K562 (cell line): ENCODE results near the gene MMAB. TPM values are rescaled to one million over a fixed set of nuclear protein-coding genes. Genes with fewer than 3 reads are reported as not detected.

Experiments used
- polyA plus RNA-seq, 8 experiments: library from polyadenylated mRNA; depleted of rRNA in 4 of 8; stranded (reverse) in 5 of 8; unstranded in 3 of 8; fragments of >200 nt; fragmentation: Nextera tagmentation in 2 of 8; fragmentation: Illumina TruSeq in 1 of 8; extraction: Ambion mirVana in 2 of 8; extraction: Trizol in 1 of 8; gene quantifications; 2 replicates each; pipeline versions ENCODE4 v1.2.1 to v1.2.3, GENCODE V29; 2011 to 2014; ENCODE audit warnings: inconsistent platforms in 1 of 8, missing spikeins in 1 of 8
- total RNA-seq, 7 experiments: library from RNA; depleted of rRNA in 6 of 7; stranded (reverse); fragments of >200 nt in 6 of 7; fragmentation: Illumina TruSeq in 2 of 7; extraction: Trizol in 2 of 7; gene quantifications; 2 replicates each; pipeline versions ENCODE4 v1.2.1 to v1.2.3, GENCODE V29; 2011 to 2021; ENCODE audit warnings: low replicate concordance in 1 of 7
- TF ChIP-seq, protein P1 (sequence below), 3 experiments: fragments of 200-800 bp in 1 of 3; fragments of 250-450 bp in 1 of 3; fragments of 450-650 bp in 1 of 3; sonication (Bioruptor Pico) in 1 of 3; sonication (Bioruptor generic) in 1 of 3; formaldehyde crosslinking in 1 of 3; IDR thresholded peaks; 2 replicates each; pipeline versions ENCODE4 v1.6.1 to v1.8.0; 2016 to 2022; ENCODE audit warnings: mild to moderate bottlenecking in 2 of 3, missing genetic modification characterization in 2 of 3, missing compliant biosample characterization in 1 of 3, moderate library complexity in 1 of 3
- TF ChIP-seq, protein P2 (sequence below): fragments of 250-450 bp; sonication (Bioruptor Pico); IDR thresholded peaks from 2 replicates; pipeline ENCODE4 v1.4.0; 2020; ENCODE audit warnings: mild to moderate bottlenecking, moderate library complexity

The MMAB gene
- total and polyA plus RNA-seq, 9 of the 15 experiments (the other 6 are each of a cell fraction or from before 2014, with no cell fraction given), result 9.5 to 76.1 (median 46.2) TPM

DNA sequence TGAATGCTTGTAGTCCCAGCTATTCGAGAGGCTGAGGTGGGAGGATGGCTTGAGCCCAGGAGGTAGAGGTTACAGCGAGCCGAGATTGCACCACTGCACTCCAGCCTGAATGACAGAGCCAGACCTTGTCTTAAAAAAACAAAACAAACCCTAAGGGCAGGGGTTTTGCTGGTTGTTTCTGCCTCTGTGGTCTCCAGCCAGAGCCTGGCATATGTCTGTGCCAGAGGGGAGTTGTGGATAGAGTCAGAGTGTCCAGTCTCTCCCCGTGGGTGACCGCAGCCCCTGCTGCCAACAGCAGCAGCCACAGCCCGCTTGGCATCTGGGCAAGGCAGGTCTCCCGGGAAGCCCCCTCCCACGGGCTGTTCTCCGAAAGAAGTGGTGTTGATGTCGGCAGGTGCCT is 37.9 kb upstream of the MMAB start (continued):
- TF ChIP-seq, protein P1, sequence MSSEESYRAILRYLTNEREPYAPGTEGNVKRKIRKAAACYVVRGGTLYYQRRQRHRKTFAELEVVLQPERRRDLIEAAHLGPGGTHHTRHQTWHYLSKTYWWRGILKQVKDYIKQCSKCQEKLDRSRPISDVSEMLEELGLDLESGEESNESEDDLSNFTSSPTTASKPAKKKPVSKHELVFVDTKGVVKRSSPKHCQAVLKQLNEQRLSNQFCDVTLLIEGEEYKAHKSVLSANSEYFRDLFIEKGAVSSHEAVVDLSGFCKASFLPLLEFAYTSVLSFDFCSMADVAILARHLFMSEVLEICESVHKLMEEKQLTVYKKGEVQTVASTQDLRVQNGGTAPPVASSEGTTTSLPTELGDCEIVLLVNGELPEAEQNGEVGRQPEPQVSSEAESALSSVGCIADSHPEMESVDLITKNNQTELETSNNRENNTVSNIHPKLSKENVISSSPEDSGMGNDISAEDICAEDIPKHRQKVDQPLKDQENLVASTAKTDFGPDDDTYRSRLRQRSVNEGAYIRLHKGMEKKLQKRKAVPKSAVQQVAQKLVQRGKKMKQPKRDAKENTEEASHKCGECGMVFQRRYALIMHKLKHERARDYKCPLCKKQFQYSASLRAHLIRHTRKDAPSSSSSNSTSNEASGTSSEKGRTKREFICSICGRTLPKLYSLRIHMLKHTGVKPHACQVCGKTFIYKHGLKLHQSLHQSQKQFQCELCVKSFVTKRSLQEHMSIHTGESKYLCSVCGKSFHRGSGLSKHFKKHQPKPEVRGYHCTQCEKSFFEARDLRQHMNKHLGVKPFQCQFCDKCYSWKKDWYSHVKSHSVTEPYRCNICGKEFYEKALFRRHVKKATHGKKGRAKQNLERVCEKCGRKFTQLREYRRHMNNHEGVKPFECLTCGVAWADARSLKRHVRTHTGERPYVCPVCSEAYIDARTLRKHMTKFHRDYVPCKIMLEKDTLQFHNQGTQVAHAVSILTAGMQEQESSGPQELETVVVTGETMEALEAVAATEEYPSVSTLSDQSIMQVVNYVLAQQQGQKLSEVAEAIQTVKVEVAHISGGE (CRISPR knock-in tag; IDR thresholded peaks at IDR 0.05), result no peak
- TF ChIP-seq, protein P2, sequence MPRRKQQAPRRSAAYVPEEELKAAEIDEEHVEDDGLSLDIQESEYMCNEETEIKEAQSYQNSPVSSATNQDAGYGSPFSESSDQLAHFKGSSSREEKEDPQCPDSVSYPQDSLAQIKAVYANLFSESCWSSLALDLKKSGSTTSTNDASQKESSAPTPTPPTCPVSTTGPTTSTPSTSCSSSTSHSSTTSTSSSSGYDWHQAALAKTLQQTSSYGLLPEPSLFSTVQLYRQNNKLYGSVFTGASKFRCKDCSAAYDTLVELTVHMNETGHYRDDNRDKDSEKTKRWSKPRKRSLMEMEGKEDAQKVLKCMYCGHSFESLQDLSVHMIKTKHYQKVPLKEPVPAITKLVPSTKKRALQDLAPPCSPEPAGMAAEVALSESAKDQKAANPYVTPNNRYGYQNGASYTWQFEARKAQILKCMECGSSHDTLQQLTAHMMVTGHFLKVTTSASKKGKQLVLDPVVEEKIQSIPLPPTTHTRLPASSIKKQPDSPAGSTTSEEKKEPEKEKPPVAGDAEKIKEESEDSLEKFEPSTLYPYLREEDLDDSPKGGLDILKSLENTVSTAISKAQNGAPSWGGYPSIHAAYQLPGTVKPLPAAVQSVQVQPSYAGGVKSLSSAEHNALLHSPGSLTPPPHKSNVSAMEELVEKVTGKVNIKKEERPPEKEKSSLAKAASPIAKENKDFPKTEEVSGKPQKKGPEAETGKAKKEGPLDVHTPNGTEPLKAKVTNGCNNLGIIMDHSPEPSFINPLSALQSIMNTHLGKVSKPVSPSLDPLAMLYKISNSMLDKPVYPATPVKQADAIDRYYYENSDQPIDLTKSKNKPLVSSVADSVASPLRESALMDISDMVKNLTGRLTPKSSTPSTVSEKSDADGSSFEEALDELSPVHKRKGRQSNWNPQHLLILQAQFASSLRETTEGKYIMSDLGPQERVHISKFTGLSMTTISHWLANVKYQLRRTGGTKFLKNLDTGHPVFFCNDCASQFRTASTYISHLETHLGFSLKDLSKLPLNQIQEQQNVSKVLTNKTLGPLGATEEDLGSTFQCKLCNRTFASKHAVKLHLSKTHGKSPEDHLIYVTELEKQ (CRISPR knock-in tag), result no peak
